IMR-90 (cell line): ENCODE results near the gene ALKAL2. TPM values are rescaled to one million over a fixed set of nuclear protein-coding genes. Genes with fewer than 3 reads are reported as not detected.

Experiments used
- ATAC-seq: fragments of 200-7000 bp; cut with Tn5 transposase; 2 replicates; pipeline ENCODE4 v1.9.1; 2020; ENCODE audit warnings: low read depth, mild to moderate bottlenecking, moderate library complexity
- BruUV-seq: library from RNA; stranded (reverse); fragments of 400-500 nt; replicated peaks from 2 replicates; lab custom pipeline; 2021; lab: Mats Ljungman, UMichigan
- CTCF ChIA-PET: fragments of 300-600 bp; formaldehyde crosslinking; extraction: SDS; loops from one replicate; lab custom pipeline; 2021; ENCODE audit warnings: antibody characterized with exemption; lab: Yijun Ruan, JAX
- POLR2A ChIA-PET: fragments of 300-600 bp; sonication (Branson Sonifier 250); formaldehyde crosslinking; loops from one replicate; lab custom pipeline; 2022; ENCODE audit warnings: antibody characterized with exemption; ENCODE audit not compliant: unreplicated experiment; lab: Charles Lee
- DNase-seq: peaks from one replicate; pipeline ENCODE4 v3.0.0; 2013
- H2AFZ ChIP-seq: replicated peaks from 2 replicates; pipeline ENCODE3; 2013; ENCODE audit warnings: low read length, mild to moderate bottlenecking; ENCODE audit not compliant: poor library complexity
- H2AK5ac ChIP-seq: 2 replicates; pipeline ENCODE4 v1.6.1; 2013; ENCODE audit warnings: low read depth, low read length, inconsistent platforms
- H2AK9ac ChIP-seq: replicated peaks from 2 replicates; pipeline ENCODE3; 2013; ENCODE audit warnings: mild to moderate bottlenecking, low read depth, low read length, moderate library complexity; ENCODE audit not compliant: poor library complexity
- H2BK120ac ChIP-seq: 2 replicates; pipeline ENCODE4 v1.6.1; 2013; ENCODE audit warnings: low read depth, low read length, inconsistent platforms
- H2BK15ac ChIP-seq: 3 replicates; pipeline ENCODE4 v1.6.1; 2013; ENCODE audit warnings: low read depth, low read length, inconsistent platforms
- H2BK20ac ChIP-seq: 2 replicates; pipeline ENCODE4 v1.6.1; 2013; ENCODE audit warnings: low read depth, mild to moderate bottlenecking, inconsistent platforms, low read length, moderate library complexity
- H2BK5ac ChIP-seq: 2 replicates; pipeline ENCODE4 v1.6.1; 2013; ENCODE audit warnings: mild to moderate bottlenecking, low read depth, low read length, inconsistent platforms; ENCODE audit not compliant: poor library complexity, severe bottlenecking
- H3K14ac ChIP-seq: replicated peaks from 2 replicates; pipeline ENCODE4 v1.6.1; 2013; ENCODE audit warnings: low read depth, low read length, inconsistent platforms
- H3K18ac ChIP-seq: 2 replicates; pipeline ENCODE4 v1.6.1; 2013; ENCODE audit warnings: low read depth, low read length, control low read depth
- H3K23ac ChIP-seq: 2 replicates; pipeline ENCODE4 v1.6.1; 2013; ENCODE audit warnings: low read depth, low read length, inconsistent platforms
- H3K27ac ChIP-seq: 2 replicates; pipeline ENCODE4 v1.5.1; 2013; ENCODE audit warnings: mild to moderate bottlenecking, control low read depth, low read length; ENCODE audit not compliant: insufficient read depth
- H3K27me3 ChIP-seq: 2 replicates; pipeline ENCODE4 v1.6.1; 2013; ENCODE audit warnings: low read length; ENCODE audit not compliant: control insufficient read depth, insufficient read depth
- H3K36me3 ChIP-seq: 2 replicates; pipeline ENCODE4 v1.6.1; 2013; ENCODE audit warnings: low read length, mixed read lengths; ENCODE audit not compliant: control insufficient read depth, insufficient read depth
- H3K4ac ChIP-seq: 2 replicates; pipeline ENCODE4 v1.6.1; 2013; ENCODE audit warnings: low read depth, low read length, inconsistent platforms
- H3K4me1 ChIP-seq: 2 replicates; pipeline ENCODE4 v1.6.1; 2013; ENCODE audit warnings: low read length, mixed read lengths; ENCODE audit not compliant: control insufficient read depth, insufficient read depth
- H3K4me2 ChIP-seq: 2 replicates; pipeline ENCODE4 v1.6.1; 2013; ENCODE audit warnings: low read depth, mild to moderate bottlenecking, control low read depth, low read length, moderate library complexity
- H3K4me3 ChIP-seq: 2 replicates; pipeline ENCODE4 v1.5.1; 2013; ENCODE audit warnings: low read depth, mild to moderate bottlenecking, control low read depth, low read length, moderate library complexity; ENCODE audit not compliant: insufficient read depth
- H3K56ac ChIP-seq: 2 replicates; pipeline ENCODE4 v1.6.1; 2013; ENCODE audit warnings: low read length, inconsistent platforms; ENCODE audit not compliant: insufficient read depth; ENCODE audit errors: extremely low read depth
- H3K79me1 ChIP-seq, 2 experiments: 2 replicates each; pipeline ENCODE4 v1.6.1; 2013; ENCODE audit warnings: low read length in 2 of 2, inconsistent platforms in 1 of 2, low read depth in 1 of 2
- H3K9ac ChIP-seq: 2 replicates; pipeline ENCODE4 v1.6.1; 2013; ENCODE audit warnings: low read depth, low read length, control low read depth
- H3K9me1 ChIP-seq: 2 replicates; pipeline ENCODE4 v1.6.1; 2013; ENCODE audit warnings: low read length, inconsistent platforms; ENCODE audit not compliant: insufficient read depth
- H3K9me3 ChIP-seq: 2 replicates; pipeline ENCODE4 v1.6.1; 2013; ENCODE audit warnings: low read length; ENCODE audit not compliant: control insufficient read depth, insufficient read depth
- H4K20me1 ChIP-seq: 2 replicates; pipeline ENCODE4 v1.6.1; 2013; ENCODE audit warnings: low read length, inconsistent platforms; ENCODE audit not compliant: insufficient read depth
- H4K5ac ChIP-seq: 2 replicates; pipeline ENCODE4 v1.6.1; 2013; ENCODE audit warnings: mild to moderate bottlenecking, low read depth, low read length, control low read depth
- H4K8ac ChIP-seq, 2 experiments: 2 replicates each; pipeline ENCODE4 v1.6.1; 2013; ENCODE audit warnings: low read depth in 2 of 2, low read length in 2 of 2, control low read depth in 1 of 2, inconsistent platforms in 1 of 2
- H4K91ac ChIP-seq: 2 replicates; pipeline ENCODE4 v1.6.1; 2013; ENCODE audit warnings: low read depth, low read length, inconsistent platforms; ENCODE audit not compliant: insufficient read depth
- BHLHE40 ChIP-seq: fragments of 150-350 bp; IDR thresholded peaks from 2 replicates; pipeline ENCODE4 v1.6.1; 2016; ENCODE audit warnings: mild to moderate bottlenecking, low read depth, low read length
- CEBPB ChIP-seq: IDR thresholded peaks from 2 replicates; pipeline ENCODE4 v1.6.1; 2012; ENCODE audit warnings: low read depth, low read length, improper control_type of control experiment
- CHD1 ChIP-seq: IDR thresholded peaks from 2 replicates; pipeline ENCODE4 v1.6.1; 2012; ENCODE audit warnings: low read depth, low read length, improper control_type of control experiment
- CTCF ChIP-seq: conservative IDR thresholded peaks from 2 replicates; pipeline ENCODE4 v1.5.1; 2012; ENCODE audit warnings: mild to moderate bottlenecking, low read depth, low read length, improper control_type of control experiment
- ELK1 ChIP-seq: fragments of 150-350 bp; IDR thresholded peaks from 2 replicates; pipeline ENCODE4 v1.6.1; 2016; ENCODE audit warnings: low read depth, mild to moderate bottlenecking, low read length, moderate library complexity, borderline replicate concordance
- FOS ChIP-seq: fragments of 150-350 bp; IDR thresholded peaks from 2 replicates; pipeline ENCODE4 v1.6.1; 2016; ENCODE audit warnings: low read depth, low read length
- MAFK ChIP-seq: IDR thresholded peaks from 2 replicates; pipeline ENCODE4 v1.6.1; 2012; ENCODE audit warnings: low read depth, low read length, improper control_type of control experiment
- MAZ ChIP-seq: IDR thresholded peaks from 2 replicates; pipeline ENCODE4 v1.6.1; 2012; ENCODE audit warnings: low read depth, mild to moderate bottlenecking, low read length, improper control_type of control experiment, moderate library complexity, borderline replicate concordance
- MXI1 ChIP-seq: IDR thresholded peaks from 2 replicates; pipeline ENCODE4 v1.6.1; 2012; ENCODE audit warnings: low read depth, mild to moderate bottlenecking, low read length, moderate library complexity, borderline replicate concordance
- NFE2L2 ChIP-seq: fragments of 150-350 bp; IDR thresholded peaks from 2 replicates; pipeline ENCODE4 v1.6.1; 2016; ENCODE audit warnings: low read depth, mild to moderate bottlenecking, low read length
- POLR2A ChIP-seq: IDR thresholded peaks from 2 replicates; pipeline ENCODE4 v1.6.1; 2012; ENCODE audit warnings: mild to moderate bottlenecking, low read depth, low read length
- RAD21 ChIP-seq: IDR thresholded peaks from 2 replicates; pipeline ENCODE4 v1.6.1; 2012; ENCODE audit warnings: low read length, improper control_type of control experiment
- RCOR1 ChIP-seq: IDR thresholded peaks from 2 replicates; pipeline ENCODE4 v1.6.1; 2012; ENCODE audit warnings: mild to moderate bottlenecking, low read length, improper control_type of control experiment; ENCODE audit not compliant: insufficient replicate concordance
- RFX5 ChIP-seq: IDR thresholded peaks from 2 replicates; pipeline ENCODE4 v1.8.0; 2012; ENCODE audit warnings: low read depth, mild to moderate bottlenecking, low read length, moderate library complexity
- SMC3 ChIP-seq: fragments of 150-350 bp; IDR thresholded peaks from 2 replicates; pipeline ENCODE4 v1.6.1; 2016; ENCODE audit warnings: low read depth, mild to moderate bottlenecking, antibody characterized with exemption, low read length, moderate library complexity
- USF2 ChIP-seq: fragments of 150-350 bp; IDR thresholded peaks from 2 replicates; pipeline ENCODE4 v1.6.1; 2017; ENCODE audit warnings: mild to moderate bottlenecking, antibody characterized with exemption, low read length, low read depth
- WGBS, 2 experiments: methylation state at CpG; one replicate each; pipeline versions ENCODE4 v1.1.5 to v1.1.7; 2013; ENCODE audit warnings: missing lambda C conversion rate in 2 of 2; ENCODE audit not compliant: insufficient read length in 1 of 2; ENCODE audit errors: extremely low coverage in 2 of 2; 5-methylcytosine and 5-hydroxymethylcytosine counted together
- dilution Hi-C: fragments of 300-500 bp; cut with HindIII; formaldehyde crosslinking; loops from one replicate; pipeline ENCODE4 v1.14.3; 2018; ENCODE audit warnings: low sequenced_read_pairs; ENCODE audit not compliant: unreplicated experiment
- in situ Hi-C: fragments of 300-500 bp; cut with MboI; formaldehyde crosslinking; loops from 3 replicates; pipeline ENCODE4 v1.14.3; 2019; ENCODE audit warnings: low sequenced_read_pairs, inconsistent platforms, mixed read lengths
- intact Hi-C: fragments of 100-400 bp; cut with micrococcal nuclease; formaldehyde crosslinking; loops from 2 replicates; pipeline ENCODE4 v1.10.0; 2022
- polyA plus RNA-seq, 3 experiments: library from polyadenylated mRNA; depleted of rRNA; stranded (reverse); fragments of >200 nt; gene quantifications; 2 replicates each; pipeline ENCODE4 v1.2.3, GENCODE V29; 2012; ENCODE audit warnings: low replicate concordance in 1 of 3
- total RNA-seq: library from RNA; depleted of rRNA; stranded (reverse); fragments of >200 nt; gene quantifications from 2 replicates; pipeline ENCODE4 v1.2.3, GENCODE V29; 2012

ALKAL2 gene
- total and polyA plus RNA-seq, 2 of the 4 experiments (the other 2 are of a cell fraction): not detected

- Histone ChIP-seq H4K20me1 (no peaks in the 10 kb centered on the region), H2AFZ (no peak overlapping the region), H4K5ac (no peak overlapping the region), H3K4me3 (no peak overlapping the region), H3K9ac (no peak overlapping the region), H3K9me1 (no peaks in the 10 kb centered on the region), H4K91ac (no peak overlapping the region), H3K4ac (no peak overlapping the region), H2BK20ac (no peak overlapping the region), H3K27me3 (no peaks in the 10 kb centered on the region), H3K4me1 (no peaks in the 10 kb centered on the region), H3K14ac (no peak overlapping the region), H3K36me3 (no peaks in the 10 kb centered on the region), H3K79me1 (no peaks in the 10 kb centered on the region), H3K23ac (no peak overlapping the region), H2AK9ac (no peak overlapping the region), H3K4me2 (no peak overlapping the region), H2BK5ac (no peak overlapping the region), H3K27ac (no peak overlapping the region), H2BK15ac (no peak overlapping the region), H4K8ac (no peak overlapping the region), H2AK5ac (no peak overlapping the region), H2BK120ac (no peak overlapping the region), H3K18ac (no peak overlapping the region), H3K56ac (no peak overlapping the region), H3K9me3 (peaks cover 9% of the 10 kb centered on the region)
- TF ChIP-seq POLR2A (no peak), CEBPB (no peak), ELK1 (no peak), RCOR1 (no peak), CHD1 (no peak), MAZ (no peak), FOS (no peak), BHLHE40 (no peak), USF2 (no peak), SMC3 (no peak), MXI1 (no peak), RAD21 (no peak), MAFK (no peak), CTCF (no peak), RFX5 (no peak), NFE2L2 (no peak)
- ATAC-seq (no peak), DNase-seq (no peak)
- ChIA-PET CTCF (no interaction called here), POLR2A (no interaction called here)
- in situ Hi-C loops: no loop called here
- intact Hi-C loops: no loop called here
- no TSS peak for BruUV-seq
- WGBS, 2 experiments: no CpG with 5 or more reads among the region's 4 CpGs
- dilution Hi-C loops: no loop called here
Measured at GRCh38 chr2:336360-336759, 48.5 kb upstream of the ALKAL2 start.
